HG02981 (cell line): ENCODE measurements around the gene P4HA2.

ENCODE experiments used
- ATAC-seq: cut with Tn5 transposase; IDR thresholded peaks from one replicate; pipeline ENCODE4 v1.9.1; 2021; ENCODE audit warnings: mild to moderate bottlenecking, moderate library complexity; ENCODE audit not compliant: unreplicated experiment

Gene P4HA2

GRCh38 chr5:132205385-132206125, 22.1 kb downstream of the P4HA2 start:
- no peak for ATAC-seq

- no peak for ATAC-seq
Observed at GRCh38 chr5:132204371-132205135, 23.1 kb downstream of the P4HA2 start.

GRCh38 chr5:132203916-132204315, 23.7 kb downstream of the P4HA2 start:
- ATAC-seq, result no peak

GRCh38 chr5:132203464-132203818, 24.2 kb downstream of the P4HA2 start:
- ATAC-seq, result no peak

- no peak for ATAC-seq
Observed at GRCh38 chr5:132202711-132203463, 24.8 kb downstream of the P4HA2 start.

- no peak for ATAC-seq
Observed at GRCh38 chr5:132199116-132199680, 28.5 kb downstream of the P4HA2 start.

GRCh38 chr5:132198571-132198970, 29.1 kb downstream of the P4HA2 start:
- ATAC-seq, result no peak

- no peak for ATAC-seq
Observed at GRCh38 chr5:132195727-132196126, 31.9 kb downstream of the P4HA2 start.

GRCh38 chr5:132193165-132193694, 34.4 kb downstream of the P4HA2 start:
- no peak for ATAC-seq

- peak; percentile 96 for ATAC-seq
Observed at GRCh38 chr5:132190161-132190817, 37.4 kb downstream of the P4HA2 start.

- ATAC-seq, result no peak
Observed at GRCh38 chr5:132184588-132184987, 43.1 kb downstream of the P4HA2 start.

- no peak for ATAC-seq
Observed at GRCh38 chr5:132183723-132184122, 43.9 kb downstream of the P4HA2 start.

- ATAC-seq, result no peak
Observed at GRCh38 chr5:132182359-132183040, 45.2 kb downstream of the P4HA2 start.

GRCh38 chr5:132181011-132181629, 46.5 kb downstream of the P4HA2 start:
- ATAC-seq, result no peak

GRCh38 chr5:132180134-132180745, 47.4 kb downstream of the P4HA2 start:
- no peak for ATAC-seq

- ATAC-seq, result peak; percentile 45
Observed at GRCh38 chr5:132179405-132179804, 48.2 kb downstream of the P4HA2 start.

GRCh38 chr5:132177691-132178149, 49.9 kb downstream of the P4HA2 start:
- ATAC-seq, result no peak

- no peak for ATAC-seq
Observed at GRCh38 chr5:132176987-132177386, 50.7 kb downstream of the P4HA2 start.

GRCh38 chr5:132176521-132176945, 51.1 kb downstream of the P4HA2 start:
- ATAC-seq, result no peak
